ENCODE results near the gene RECQL.

DNA sequence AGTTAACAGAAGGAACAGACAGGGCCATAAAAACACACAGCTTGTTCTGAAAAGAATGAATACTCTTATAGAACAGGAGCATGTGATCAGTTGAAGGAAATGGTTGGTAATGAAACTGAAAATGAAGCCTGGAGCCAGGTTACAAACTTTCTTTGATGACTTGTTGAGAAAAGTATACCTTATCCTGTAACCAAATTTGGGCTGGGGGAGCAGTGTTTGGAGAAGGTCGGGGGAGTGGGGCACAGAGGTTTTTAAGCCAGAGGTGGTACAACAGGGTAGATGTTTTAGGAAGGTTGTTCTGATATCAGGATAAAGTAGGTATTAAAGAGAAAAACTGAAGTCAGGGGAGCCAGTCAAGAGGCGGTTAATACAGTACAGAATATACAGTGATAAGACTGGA is 8.3 kb upstream of the RECQL start:
- TF ChIP-seq, protein P1, sequence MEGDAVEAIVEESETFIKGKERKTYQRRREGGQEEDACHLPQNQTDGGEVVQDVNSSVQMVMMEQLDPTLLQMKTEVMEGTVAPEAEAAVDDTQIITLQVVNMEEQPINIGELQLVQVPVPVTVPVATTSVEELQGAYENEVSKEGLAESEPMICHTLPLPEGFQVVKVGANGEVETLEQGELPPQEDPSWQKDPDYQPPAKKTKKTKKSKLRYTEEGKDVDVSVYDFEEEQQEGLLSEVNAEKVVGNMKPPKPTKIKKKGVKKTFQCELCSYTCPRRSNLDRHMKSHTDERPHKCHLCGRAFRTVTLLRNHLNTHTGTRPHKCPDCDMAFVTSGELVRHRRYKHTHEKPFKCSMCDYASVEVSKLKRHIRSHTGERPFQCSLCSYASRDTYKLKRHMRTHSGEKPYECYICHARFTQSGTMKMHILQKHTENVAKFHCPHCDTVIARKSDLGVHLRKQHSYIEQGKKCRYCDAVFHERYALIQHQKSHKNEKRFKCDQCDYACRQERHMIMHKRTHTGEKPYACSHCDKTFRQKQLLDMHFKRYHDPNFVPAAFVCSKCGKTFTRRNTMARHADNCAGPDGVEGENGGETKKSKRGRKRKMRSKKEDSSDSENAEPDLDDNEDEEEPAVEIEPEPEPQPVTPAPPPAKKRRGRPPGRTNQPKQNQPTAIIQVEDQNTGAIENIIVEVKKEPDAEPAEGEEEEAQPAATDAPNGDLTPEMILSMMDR (IDR thresholded peaks at IDR 0.05): no peak
- TF ChIP-seq EZH2phosphoT487 (IDR thresholded peaks at IDR 0.05): no peak

All from neural progenitor cell (in vitro differentiated cells).